H1 (cell line): ENCODE measurements around the gene SENP6. TPM values are rescaled to one million over a fixed set of nuclear protein-coding genes. Genes with fewer than 3 reads are reported as not detected.

Experiments used
- CTCF ChIA-PET: fragments of 300-600 bp; sonication (Branson Sonifier 250); formaldehyde crosslinking; loops from one replicate; lab custom pipeline; 2021; ENCODE audit not compliant: partially characterized antibody; lab: Charles Lee
- POLR2A ChIA-PET: fragments of 300-600 bp; sonication (Branson Sonifier 250); formaldehyde crosslinking; loops from one replicate; lab custom pipeline; 2021; ENCODE audit warnings: inconsistent platforms; ENCODE audit not compliant: partially characterized antibody; lab: Charles Lee
- DNase-seq, 2 experiments: peaks; one replicate each; pipeline versions ENCODE4 v3.0.0 to v3.0.0-alpha.2; 2010 to 2022; ENCODE audit warnings: low spot score in 2 of 2, low read depth in 1 of 2, mixed read lengths in 1 of 2
- FAIRE-seq: peaks from 2 replicates; lab custom pipeline; 2011; peaks lifted over from hg19 to GRCh38; lab: Jason Lieb, UNC
- H2AFZ ChIP-seq: 2 replicates; pipeline ENCODE4 v1.8.1; 2012; ENCODE audit warnings: low read length, inconsistent platforms
- H2AK5ac ChIP-seq: 2 replicates; pipeline ENCODE4 v1.6.1; 2013; ENCODE audit warnings: low read depth, low read length
- H2BK120ac ChIP-seq: replicated peaks from 2 replicates; pipeline ENCODE3; 2013; ENCODE audit warnings: low read depth, low read length, inconsistent platforms
- H2BK12ac ChIP-seq: 2 replicates; pipeline ENCODE4 v1.6.1; 2013; ENCODE audit warnings: low read depth, low read length
- H2BK15ac ChIP-seq: 2 replicates; pipeline ENCODE4 v1.6.1; 2013; ENCODE audit warnings: low read length
- H2BK20ac ChIP-seq: 2 replicates; pipeline ENCODE4 v1.6.1; 2013; ENCODE audit warnings: low read length
- H2BK5ac ChIP-seq: 2 replicates; pipeline ENCODE4 v1.6.1; 2013; ENCODE audit warnings: low read depth, low read length
- H3K14ac ChIP-seq: 2 replicates; pipeline ENCODE4 v1.6.1; 2013; ENCODE audit warnings: inconsistent platforms; ENCODE audit not compliant: insufficient read length
- H3K18ac ChIP-seq: 2 replicates; pipeline ENCODE4 v1.6.1; 2013; ENCODE audit warnings: low read length; ENCODE audit errors: extremely low read depth
- H3K23ac ChIP-seq: 2 replicates; pipeline ENCODE4 v1.6.1; 2013; ENCODE audit warnings: inconsistent platforms; ENCODE audit not compliant: insufficient read length
- H3K23me2 ChIP-seq: 2 replicates; pipeline ENCODE4 v1.6.1; 2013; ENCODE audit warnings: low read depth, low read length
- H3K27ac ChIP-seq: 2 replicates; pipeline ENCODE4 v1.6.1; 2011; ENCODE audit warnings: low read depth, low read length, inconsistent platforms
- H3K27me3 ChIP-seq, 4 experiments: replicated peaks in 1 of 4; 1 replicate in 1 of 4; 2 replicates in 3 of 4; pipeline versions ENCODE4 v1.6.1 to v1.8.1; 2011 to 2013; ENCODE audit warnings: low read length in 3 of 4, mild to moderate bottlenecking in 3 of 4, inconsistent platforms in 2 of 4, mixed read lengths in 2 of 4, moderate library complexity in 1 of 4; ENCODE audit not compliant: control insufficient read depth in 3 of 4, insufficient read depth in 3 of 4; ENCODE audit errors: extremely low read depth in 1 of 4
- H3K36me3 ChIP-seq, 4 experiments: 2 replicates each; pipeline versions ENCODE4 v1.6.1 to v1.8.1; 2011 to 2013; ENCODE audit warnings: mild to moderate bottlenecking in 4 of 4, low read length in 3 of 4, moderate library complexity in 2 of 4, control low read depth in 1 of 4, inconsistent platforms in 1 of 4; ENCODE audit not compliant: insufficient read depth in 4 of 4, control insufficient read depth in 2 of 4
- H3K4ac ChIP-seq: replicated peaks from 2 replicates; pipeline ENCODE3; 2013; ENCODE audit warnings: low read length, low read depth, mixed read lengths, inconsistent platforms; ENCODE audit not compliant: insufficient read length
- H3K4me1 ChIP-seq, 4 experiments: replicated peaks in 1 of 4; 1 replicate in 1 of 4; 2 replicates in 3 of 4; pipeline versions ENCODE4 v1.6.1 to v1.8.1; 2011 to 2013; ENCODE audit warnings: low read length in 3 of 4, inconsistent platforms in 2 of 4, mixed read lengths in 1 of 4; ENCODE audit not compliant: insufficient read depth in 4 of 4, control insufficient read depth in 3 of 4
- H3K4me2 ChIP-seq, 2 experiments: 2 replicates each; pipeline versions ENCODE4 v1.6.1 to v1.8.1; 2011 to 2013; ENCODE audit warnings: low read depth in 2 of 2, low read length in 2 of 2, control low read depth in 1 of 2, inconsistent platforms in 1 of 2, mild to moderate bottlenecking in 1 of 2; ENCODE audit not compliant: insufficient read depth in 1 of 2
- H3K4me3 ChIP-seq, 4 experiments: fragments of 200-600, 300-600 bp in 1 of 4; sonication (generic), shearing (Covaris generic), sonication (Bioruptor Twin) in 1 of 4; 2 replicates each; pipeline versions ENCODE4 v1.5.1 to v1.8.1; 2011 to 2016; ENCODE audit warnings: low read length in 4 of 4, low read depth in 3 of 4, control low read depth in 2 of 4, inconsistent platforms in 2 of 4, mild to moderate bottlenecking in 2 of 4, mixed read lengths in 1 of 4, moderate library complexity in 1 of 4; ENCODE audit not compliant: insufficient read depth in 2 of 4; ENCODE audit errors: extremely low read depth in 1 of 4
- H3K56ac ChIP-seq: replicated peaks from 2 replicates; pipeline ENCODE3; 2013; ENCODE audit warnings: low read depth, mild to moderate bottlenecking, mixed read lengths, low read length, inconsistent platforms; ENCODE audit not compliant: insufficient read length
- H3K79me1 ChIP-seq: 2 replicates; pipeline ENCODE4 v1.6.1; 2013; ENCODE audit warnings: low read depth, low read length, control low read depth
- H3K79me2 ChIP-seq, 2 experiments: 2 replicates each; pipeline versions ENCODE4 v1.6.1 to v1.8.1; 2012 to 2013; ENCODE audit warnings: low read length in 2 of 2, mild to moderate bottlenecking in 2 of 2, inconsistent platforms in 1 of 2; ENCODE audit not compliant: insufficient read depth in 2 of 2, control insufficient read depth in 1 of 2
- H3K9ac ChIP-seq, 4 experiments: replicated peaks in 1 of 4; 1 replicate in 1 of 4; 2 replicates in 3 of 4; pipeline versions ENCODE4 v1.6.1 to v1.8.1; 2011 to 2013; ENCODE audit warnings: low read depth in 3 of 4, low read length in 3 of 4, control low read depth in 2 of 4, mild to moderate bottlenecking in 2 of 4, moderate library complexity in 2 of 4, inconsistent platforms in 1 of 4; ENCODE audit errors: extremely low read depth in 1 of 4
- H3K9me3 ChIP-seq, 2 experiments: 2 replicates each; pipeline versions ENCODE4 v1.6.1 to v1.8.1; 2012 to 2013; ENCODE audit warnings: mild to moderate bottlenecking in 2 of 2, moderate library complexity in 2 of 2, control low read depth in 1 of 2, inconsistent platforms in 1 of 2, low read depth in 1 of 2, low read length in 1 of 2, mixed read lengths in 1 of 2; ENCODE audit not compliant: insufficient read depth in 2 of 2
- H4K20me1 ChIP-seq, 2 experiments: replicated peaks in 1 of 2; 2 replicates each; pipeline versions ENCODE3 to v1.8.1; 2011 to 2013; ENCODE audit warnings: inconsistent platforms in 2 of 2, low read length in 2 of 2, mild to moderate bottlenecking in 1 of 2; ENCODE audit not compliant: insufficient read depth in 2 of 2, control insufficient read depth in 1 of 2
- H4K5ac ChIP-seq: 2 replicates; pipeline ENCODE4 v1.6.1; 2013; ENCODE audit warnings: low read length, low read depth, mixed read lengths, inconsistent platforms; ENCODE audit not compliant: insufficient read length
- H4K8ac ChIP-seq: 2 replicates; pipeline ENCODE4 v1.8.0; 2013; ENCODE audit warnings: mild to moderate bottlenecking, moderate library complexity, low read length, inconsistent platforms; ENCODE audit not compliant: insufficient read depth; ENCODE audit errors: extremely low read depth
- H4K91ac ChIP-seq: replicated peaks from 2 replicates; pipeline ENCODE3; 2013; ENCODE audit warnings: low read length, mixed read lengths, inconsistent platforms; ENCODE audit not compliant: insufficient read length
- CHD1 ChIP-seq: IDR thresholded peaks from 2 replicates; pipeline ENCODE4 v1.6.1; 2012; ENCODE audit warnings: low read depth, low read length, improper control_type of control experiment
- EGR1 ChIP-seq: IDR thresholded peaks from 2 replicates; pipeline ENCODE4 v1.6.1; 2011; ENCODE audit warnings: low read depth, low read length, borderline replicate concordance
- FOSL1 ChIP-seq: IDR thresholded peaks from 2 replicates; pipeline ENCODE4 v1.6.1; 2011; ENCODE audit warnings: mild to moderate bottlenecking, low read depth, low read length, moderate library complexity; ENCODE audit not compliant: insufficient read depth
- KDM4A ChIP-seq: IDR thresholded peaks from one replicate; pipeline ENCODE4 v1.7.1; 2012; ENCODE audit warnings: low read depth, mild to moderate bottlenecking, moderate library complexity, low read length, inconsistent platforms; ENCODE audit not compliant: severe bottlenecking
- MAFK ChIP-seq: IDR thresholded peaks from 2 replicates; pipeline ENCODE4 v1.6.1; 2012; ENCODE audit warnings: low read depth, mild to moderate bottlenecking, improper control_type of control experiment, low read length
- POLR2A ChIP-seq, 2 experiments: IDR thresholded peaks; 1 replicate in 1 of 2; 2 replicates in 1 of 2; pipeline ENCODE4 v1.6.1; 2011; ENCODE audit warnings: low read depth in 2 of 2, low read length in 2 of 2, mild to moderate bottlenecking in 2 of 2; ENCODE audit errors: control extremely low read depth in 1 of 2
- SIX5 ChIP-seq: IDR thresholded peaks from 2 replicates; pipeline ENCODE4 v1.6.1; 2011; ENCODE audit warnings: mild to moderate bottlenecking, low read depth, low read length
- SP2 ChIP-seq: IDR thresholded peaks from 2 replicates; pipeline ENCODE4 v1.6.1; 2012; ENCODE audit warnings: mild to moderate bottlenecking, low read length, inconsistent platforms
- WGBS, 2 experiments: shearing (Covaris generic) in 1 of 2; methylation state at CpG; one replicate each; pipeline versions ENCODE4 v1.1.6 to v1.1.7; 2013 to 2015; ENCODE audit warnings: low lambda C conversion rate in 2 of 2, mixed read lengths in 2 of 2, inconsistent platforms in 1 of 2, low coverage in 1 of 2, missing lambda C conversion rate in 1 of 2; ENCODE audit not compliant: insufficient replicate concordance in 2 of 2, insufficient coverage in 1 of 2, insufficient read length in 1 of 2; ENCODE audit errors: extremely low coverage in 1 of 2, missing lambda C conversion rate in 1 of 2; 5-methylcytosine and 5-hydroxymethylcytosine counted together
- polyA plus RNA-seq, 7 experiments: library from polyadenylated mRNA; depleted of rRNA in 3 of 7; stranded (reverse) in 5 of 7; unstranded in 2 of 7; fragments of >200 nt in 5 of 7; fragments of 200-250 nt in 2 of 7; gene quantifications; 1 replicate in 5 of 7; 2 replicates in 1 of 7; 4 replicates in 1 of 7; pipeline versions ENCODE4 v1.2.1 to v1.2.3, GENCODE V29; 2011 to 2013; ENCODE audit warnings: missing spikeins in 2 of 7, mixed read lengths in 2 of 7
- total RNA-seq: library from RNA; stranded (reverse); fragmentation: NEBNext Ultra II Directional; extraction: Animal tissue kit (Norgen Biotek cat#: 25700); gene quantifications from 2 replicates; pipeline ENCODE4 v1.2.1, GENCODE V29; 2021
- TF ChIP-seq, protein P1 (sequence below), 3 experiments: IDR thresholded peaks; 1 replicate in 2 of 3; 2 replicates in 1 of 3; pipeline versions ENCODE4 v1.5.1 to v1.6.1; 2011; ENCODE audit warnings: low read length in 3 of 3, mild to moderate bottlenecking in 3 of 3, inconsistent platforms in 2 of 3, low read depth in 1 of 3, moderate library complexity in 1 of 3; ENCODE audit not compliant: insufficient read depth in 1 of 3; ENCODE audit errors: control extremely low read depth in 1 of 3
- TF ChIP-seq, protein P2 (sequence below): IDR thresholded peaks from 2 replicates; pipeline ENCODE4 v1.6.1; 2012; ENCODE audit warnings: inconsistent platforms

SENP6 gene
- total and polyA plus RNA-seq, 2 of the 8 experiments (the other 6 are each of a cell fraction or from before 2014, with no cell fraction given): 13.8 to 103 TPM

DNA sequence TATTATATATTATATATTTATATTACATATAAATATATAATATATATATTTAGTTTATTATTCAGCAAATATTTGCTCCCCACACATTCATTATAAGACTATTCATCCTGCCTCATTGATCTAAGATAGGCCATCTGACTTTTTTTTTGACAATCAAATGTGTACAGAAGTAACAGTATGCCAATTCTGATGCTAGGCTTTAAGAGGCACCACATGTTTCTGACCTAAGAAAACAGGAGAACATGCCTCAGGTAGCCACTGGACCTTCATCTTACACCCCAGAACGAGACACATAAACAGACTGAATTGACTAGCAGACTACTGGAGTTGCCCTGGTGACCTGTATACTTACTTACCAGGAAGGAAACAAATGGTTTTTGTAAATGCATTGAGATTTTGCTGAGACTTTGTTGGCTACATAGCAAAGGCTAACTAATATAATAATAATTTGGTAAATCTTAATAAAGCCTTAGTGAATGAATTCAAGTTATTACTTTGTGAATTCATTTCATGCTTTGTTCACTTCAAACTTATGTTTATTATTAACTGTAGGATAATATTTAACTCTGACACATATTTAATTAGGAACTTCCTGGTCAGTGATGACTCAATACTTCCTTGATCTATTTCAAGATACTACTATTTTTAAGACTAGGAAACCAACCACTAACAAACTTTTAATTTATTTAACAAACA is 134.0 kb downstream of the SENP6 start:
- WGBS, 2 experiments: 94% methylated on average over 1 of the region's 1 CpG; no CpG with 5 or more reads in 1 of the 2 experiments
- no peaks in the 10 kb centered on the region for H4K20me1 ChIP-seq
- H3K79me1 ChIP-seq: no peaks in the 10 kb centered on the region
- no peak overlapping the region for H3K4ac ChIP-seq
- no peak overlapping the region for H2BK120ac ChIP-seq
- no peak overlapping the region for H3K56ac ChIP-seq
- no peaks in the 10 kb centered on the region for H3K4me1 ChIP-seq
- no peak overlapping the region for H4K91ac ChIP-seq
- no peak overlapping the region for H3K4me2 ChIP-seq
- H2BK20ac ChIP-seq: no peak overlapping the region
- no peak overlapping the region for H3K4me3 ChIP-seq
- FAIRE-seq: no peak
- H3K27me3 ChIP-seq: no peaks in the 10 kb centered on the region
- H4K5ac ChIP-seq: no peak overlapping the region
- POLR2A ChIA-PET: no interaction called here
- H3K27ac ChIP-seq: no peak overlapping the region
- H3K14ac ChIP-seq: no peak overlapping the region
- H3K36me3 ChIP-seq: no peaks in the 10 kb centered on the region
- no peak for DNase-seq
- no peak overlapping the region for H2AK5ac ChIP-seq
- H3K23ac ChIP-seq: no peak overlapping the region
- no peak overlapping the region for H2BK15ac ChIP-seq
- H2BK12ac ChIP-seq: no peak overlapping the region
- H2AFZ ChIP-seq: 0 out of 2 replicates have a peak overlapping the region, but pooled peaks have one; percentile 41
- no peak overlapping the region for H2BK5ac ChIP-seq
- CTCF ChIA-PET: no interaction called here
- no peaks in the 10 kb centered on the region for H3K79me2 ChIP-seq
- H3K9ac ChIP-seq: no peak overlapping the region
- H4K8ac ChIP-seq: no peak overlapping the region
- no peaks in the 10 kb centered on the region for H3K9me3 ChIP-seq
- no peak overlapping the region for H3K18ac ChIP-seq
- no peaks in the 10 kb centered on the region for H3K23me2 ChIP-seq
- TF ChIP-seq, protein P1, sequence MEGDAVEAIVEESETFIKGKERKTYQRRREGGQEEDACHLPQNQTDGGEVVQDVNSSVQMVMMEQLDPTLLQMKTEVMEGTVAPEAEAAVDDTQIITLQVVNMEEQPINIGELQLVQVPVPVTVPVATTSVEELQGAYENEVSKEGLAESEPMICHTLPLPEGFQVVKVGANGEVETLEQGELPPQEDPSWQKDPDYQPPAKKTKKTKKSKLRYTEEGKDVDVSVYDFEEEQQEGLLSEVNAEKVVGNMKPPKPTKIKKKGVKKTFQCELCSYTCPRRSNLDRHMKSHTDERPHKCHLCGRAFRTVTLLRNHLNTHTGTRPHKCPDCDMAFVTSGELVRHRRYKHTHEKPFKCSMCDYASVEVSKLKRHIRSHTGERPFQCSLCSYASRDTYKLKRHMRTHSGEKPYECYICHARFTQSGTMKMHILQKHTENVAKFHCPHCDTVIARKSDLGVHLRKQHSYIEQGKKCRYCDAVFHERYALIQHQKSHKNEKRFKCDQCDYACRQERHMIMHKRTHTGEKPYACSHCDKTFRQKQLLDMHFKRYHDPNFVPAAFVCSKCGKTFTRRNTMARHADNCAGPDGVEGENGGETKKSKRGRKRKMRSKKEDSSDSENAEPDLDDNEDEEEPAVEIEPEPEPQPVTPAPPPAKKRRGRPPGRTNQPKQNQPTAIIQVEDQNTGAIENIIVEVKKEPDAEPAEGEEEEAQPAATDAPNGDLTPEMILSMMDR (IDR thresholded peaks at IDR 0.05; ENCODE audit: control extremely low read depth in 1 of 3, insufficient read depth in 1 of 3, low read depth in 1 of 3, low read length in 3 of 3): no peak
- TF ChIP-seq MAFK: no peak
- TF ChIP-seq, protein P2, sequence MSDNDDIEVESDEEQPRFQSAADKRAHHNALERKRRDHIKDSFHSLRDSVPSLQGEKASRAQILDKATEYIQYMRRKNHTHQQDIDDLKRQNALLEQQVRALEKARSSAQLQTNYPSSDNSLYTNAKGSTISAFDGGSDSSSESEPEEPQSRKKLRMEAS: no peak
- TF ChIP-seq SIX5: no peak
- no peak for TF ChIP-seq POLR2A (IDR thresholded peaks at IDR 0.05; ENCODE audit: control extremely low read depth in 1 of 2, low read depth in 2 of 2, low read length in 2 of 2)
- TF ChIP-seq CHD1: no peak
- TF ChIP-seq KDM4A: no peak
- TF ChIP-seq FOSL1: no peak
- no peak for TF ChIP-seq SP2
- TF ChIP-seq EGR1: no peak
